ENCODE results near the gene DUT. TPM values are rescaled to one million over a fixed set of nuclear protein-coding genes. Genes with fewer than 3 reads are reported as not detected.

The DUT gene
- total RNA-seq (2011; cell fraction: chromatin; rRNA removed; ENCODE audit: low replicate concordance) = 37.5 and 40.5 TPM in 2 replicates
- 17.5 and 34.1 TPM in 2 replicates for total RNA-seq (2011; cell fraction: nucleolus; rRNA removed)
- total RNA-seq (2011; cell fraction: nucleoplasm; rRNA removed) = 25.6 and 36.2 TPM in 2 replicates
- total RNA-seq (2014; rRNA removed) (93.1 and 104 TPM in 2 replicates), total RNA-seq (2014; rRNA removed; fragmentation: Illumina TruSeq; extraction: Trizol) (96.7 and 126 TPM in 2 replicates), total RNA-seq (2015; rRNA removed; fragmentation: Illumina TruSeq; extraction: Trizol) (76.0 and 81.4 TPM in 2 replicates), total RNA-seq (2021) (235 TPM in 2 replicates), polyA plus RNA-seq (2011; rRNA removed) (73.2 and 94.9 TPM in 2 replicates), polyA plus RNA-seq (2014; fragmentation: Illumina TruSeq; extraction: Trizol) (111 and 112 TPM in 2 replicates), polyA plus RNA-seq (2014; fragmentation: Nextera tagmentation; extraction: Ambion mirVana) (10 to 100 TPM; 13.9 to 16.7 TPM), polyA plus RNA-seq (2014; rRNA removed) (124 and 139 TPM in 2 replicates), polyA minus RNA-seq (2011; rRNA and poly(A)+ RNA removed) (37.0 and 42.3 TPM in 2 replicates), Bru-seq, nascent RNA (percentile 96 among the genes with signal in this experiment), BruChase-seq, experiment 1, labeled RNA remaining after a 2-hour chase (percentile 94 among the genes with signal in this experiment), BruChase-seq, experiment 2, labeled RNA remaining after a 6-hour chase (percentile 93 among the genes with signal in this experiment)
- 59.1 and 96.2 TPM in 2 replicates for polyA plus RNA-seq (2011; cell fraction: cytosol; rRNA removed)
- 77.0 and 84.4 TPM in 2 replicates for polyA plus RNA-seq (2011; cell fraction: nucleus; rRNA removed)
- 132 and 177 TPM in 2 replicates for polyA plus RNA-seq (2012)
- 53.9 and 58.8 TPM in 2 replicates for polyA minus RNA-seq (2011; cell fraction: cytosol; rRNA and poly(A)+ RNA removed)
- 30.0 and 41.5 TPM in 2 replicates for polyA minus RNA-seq (2011; cell fraction: nucleus; rRNA and poly(A)+ RNA removed)
- long read RNA-seq, experiment 1, transcript DUT-202 (6 exons, 1,935 nt) = major isoform, 256 of 351 reads
- long read RNA-seq, experiment 1, transcript DUT-201 (7 exons, 2,147 nt) = minor isoform, 60 of 351 reads
- long read RNA-seq, experiment 1, transcript DUT-205 (7 exons, 769 nt) = minor isoform, 6 of 351 reads
- long read RNA-seq, experiment 1, partial matches to known transcripts = 9 of 351 reads
- long read RNA-seq, experiment 1, other reads (novel, unspliced or antisense) = 14 of 351 reads
- long read RNA-seq, experiment 2, transcript DUT-202 (6 exons, 1,935 nt) = major isoform, 144 of 224 reads
- long read RNA-seq, experiment 2, transcript DUT-201 (7 exons, 2,147 nt) = minor isoform, 10 of 224 reads
- long read RNA-seq, experiment 2, partial matches to known transcripts = 4 of 224 reads
- long read RNA-seq, experiment 2, other reads (novel, unspliced or antisense) = 61 of 224 reads
- long read RNA-seq, experiment 3, transcript DUT-201 (7 exons, 2,147 nt) = minor isoform, 23 of 268 reads
- long read RNA-seq, experiment 3, transcript DUT-208 (4 exons, 1,441 nt) = minor isoform, 5 of 268 reads
- long read RNA-seq, experiment 3, transcript DUT-202 (6 exons, 1,935 nt) = major isoform, 219 of 268 reads
- long read RNA-seq, experiment 3, partial matches to known transcripts = 9 of 268 reads
- long read RNA-seq, experiment 3, other reads (novel, unspliced or antisense) = 7 of 268 reads

DNA sequence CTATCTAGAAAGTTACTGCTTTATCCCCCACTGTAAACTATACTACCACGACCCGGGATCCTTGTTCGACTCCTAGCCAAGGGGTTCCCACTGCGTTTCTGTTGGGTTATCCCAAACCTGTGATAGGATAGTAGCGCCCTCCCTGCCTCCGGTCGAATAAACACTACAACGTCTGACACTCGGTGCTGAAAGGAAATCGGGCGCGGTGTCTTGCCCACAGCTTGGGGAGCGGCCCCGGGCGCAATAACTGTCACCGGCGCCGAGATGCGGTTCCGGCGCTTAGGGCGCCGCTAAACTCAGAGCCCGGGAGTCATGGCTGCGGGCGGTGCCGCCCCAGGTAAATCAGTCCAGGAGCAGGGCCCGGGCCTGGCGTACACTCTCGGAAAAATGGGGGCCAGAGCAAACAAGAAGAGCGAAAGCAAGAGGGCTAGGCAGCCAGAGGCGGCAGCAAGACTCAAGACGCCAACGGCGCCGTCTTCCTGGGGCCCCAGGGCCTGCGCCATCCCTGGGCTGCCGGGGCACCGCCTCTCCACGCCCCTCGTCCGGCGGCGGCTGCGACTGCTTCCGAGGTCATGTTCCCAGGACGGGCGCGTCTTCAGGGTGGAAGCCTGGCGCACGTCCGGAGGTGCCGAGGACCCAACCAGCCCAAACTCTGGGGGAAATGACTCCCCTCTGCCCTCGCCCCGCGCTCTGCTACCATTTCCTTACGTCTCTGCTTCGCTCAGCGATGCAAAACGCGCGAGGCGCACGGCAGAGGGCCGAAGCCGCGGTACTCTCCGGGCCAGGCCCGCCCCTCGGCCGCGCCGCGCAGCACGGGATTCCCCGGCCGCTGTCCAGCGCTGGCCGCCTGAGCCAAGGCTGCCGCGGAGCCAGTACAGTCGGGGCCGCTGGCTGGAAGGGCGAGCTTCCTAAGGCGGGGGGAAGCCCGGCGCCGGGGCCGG, at the start of gene DUT:
TSS of gene DUT (plus strand) at position 575 of the 941 bp plus-strand sequence. CDS start at position 662, 87 bp downstream.
- peak within 1 kb of the TSS; percentile 88 for H3K4me3 ChIP-seq
- no peaks in the 10 kb centered on the region for H4K20me1 ChIP-seq (replicated peaks; ENCODE audit: control insufficient read depth, insufficient read depth, low read length)
- CTCF ChIA-PET (ENCODE audit: low intra/inter-chr PET ratio) = interaction anchor here (0.6 kb wide), 1 partner anchor 535 kb away, joined by 3 read pairs; no protein-coding TSS in a partner anchor
- H3K9me3 ChIP-seq (replicated peaks; ENCODE audit: control insufficient read depth, insufficient read depth, low read depth, low read length) = no peaks in the 10 kb centered on the region
- peaks cover 0 to 12% of the 10 kb centered on the region in 2 experiments; a peak in 3 of 5 replicates for H3K4me1 ChIP-seq (replicated peaks in 1 of 2; ENCODE audit: control insufficient read depth in 2 of 2, insufficient read depth in 2 of 2, low read length in 2 of 2)
- H3K79me2 ChIP-seq (ENCODE audit: control insufficient read depth, insufficient read depth, low read length) = peaks cover 63% of the 10 kb centered on the region
- H3K9ac ChIP-seq (ENCODE audit: insufficient read depth in 1 of 2, low read depth in 2 of 2, low read length in 2 of 2) = peak within 1 kb of the TSS; percentile 85 to 97
- H3K9me1 ChIP-seq (ENCODE audit: control insufficient read depth, insufficient read depth, low read length) = no peaks in the 10 kb centered on the region
- ATAC-seq = peak; percentile 91
- H3K27me3 ChIP-seq (ENCODE audit: control insufficient read depth in 2 of 2, insufficient read depth in 2 of 2, low read length in 2 of 2) = no peaks in the 10 kb centered on the region
- POLR2A ChIA-PET = interaction anchor here (0.6 to 0.8 kb wide), 3 partner anchors 10 to 824 kb away, joined by 3 read pairs; no protein-coding TSS in a partner anchor
- peak within 1 kb of the TSS; percentile 88 for H2AFZ ChIP-seq (ENCODE audit: low read depth, low read length)
- under 1% methylated on average over 53 of the region's 89 CpGs for WGBS (ENCODE audit: insufficient coverage, low coverage, missing lambda C conversion rate)
- DNase-seq (ENCODE audit: extremely low read depth in 1 of 4, low spot score in 3 of 4) = peak; percentile 59 to 84 (median 68)
- peak within 1 kb of the TSS; percentile 80 for H3K4me2 ChIP-seq (ENCODE audit: insufficient read depth, low read length)
- in situ Hi-C loops (cut with MboI) (no loop called here), intact Hi-C loops (cut with micrococcal nuclease) (no loop called here)
- FAIRE-seq = no peak
- no TSS peak for BruUV-seq (replicated peaks)
- H3K27ac ChIP-seq (ENCODE audit: extremely low read depth, low read depth, low read length) = peak within 1 kb of the TSS; percentile 89
- H3K36me3 ChIP-seq (ENCODE audit: control insufficient read depth, insufficient read depth, low read length) = peaks cover 34% of the 10 kb centered on the region
- no peak for TF ChIP-seq SRSF1 (IDR thresholded peaks at IDR 0.05; ENCODE audit: low read depth, low read length)
- no peak; the same call in 1 of the 2 replicates for TF ChIP-seq L3MBTL2 (IDR thresholded peaks at IDR 0.05)
- no peak for TF ChIP-seq MECOM (CRISPR knock-in tag; IDR thresholded peaks at IDR 0.05)
- TF ChIP-seq THRAP3 (IDR thresholded peaks at IDR 0.05; ENCODE audit: borderline replicate concordance) = no peak
- no peak for TF ChIP-seq NR4A1 (CRISPR knock-in tag; IDR thresholded peaks at IDR 0.05)
- 0 out of 2 replicates have a peak, but pooled peaks have one; percentile 54 for TF ChIP-seq NR4A1 (tag; IDR thresholded peaks at IDR 0.05)
- TF ChIP-seq PHF21A (IDR thresholded peaks at IDR 0.05; ENCODE audit: borderline replicate concordance, low read depth) = no peak; the same call in 1 of the 2 replicates
- no peak for TF ChIP-seq HNRNPL (IDR thresholded peaks at IDR 0.05; ENCODE audit: low read depth, low read length)
- peak; percentile 64 for TF ChIP-seq C11orf30 (IDR thresholded peaks at IDR 0.05; ENCODE audit: low read depth)

All from K562 (cell line).